DOHH2 (cell line): ENCODE data around the gene ENDOV.

Source experiments
- CTCF ChIP-seq: fragments of 200-600 bp; sonication (generic); IDR thresholded peaks from one replicate; pipeline ENCODE4 v1.5.1; 2014; ENCODE audit warnings: antibody characterized with exemption, mild to moderate bottlenecking, low read depth, low read length; ENCODE audit not compliant: poor library complexity, severe bottlenecking
- EZH2phosphoT487 ChIP-seq: fragments of 200-600 bp; sonication (generic); IDR thresholded peaks from 2 replicates; pipeline ENCODE4 v1.6.1; 2017; ENCODE audit warnings: borderline replicate concordance, mild to moderate bottlenecking, antibody characterized with exemption, low read length, moderate library complexity, mixed read lengths

DNA sequence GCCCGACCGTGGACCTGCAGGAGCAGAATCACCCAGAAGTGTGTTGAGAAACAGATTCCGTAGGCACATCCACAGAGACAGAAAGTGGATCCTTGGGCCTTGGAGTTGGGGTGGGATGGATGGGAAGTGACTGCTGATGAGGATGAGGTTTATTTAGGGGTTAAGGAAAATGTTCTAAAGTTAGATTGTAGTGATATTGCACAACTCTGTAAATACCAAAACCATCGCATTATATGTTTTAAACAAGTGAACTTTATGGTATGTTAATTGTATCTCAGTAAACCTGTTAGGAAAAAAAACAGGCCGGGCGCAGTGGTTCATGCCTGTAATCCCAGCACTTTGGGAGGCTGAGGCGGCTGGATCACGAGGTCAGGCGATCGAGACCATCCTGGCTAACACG lies 3.6 kb downstream of the ENDOV start:
- TF ChIP-seq CTCF (no peak), EZH2phosphoT487 (no peak)
